Measurements from ENCODE around the gene MBOAT1. TPM values are rescaled to one million over a fixed set of nuclear protein-coding genes. Genes with fewer than 3 reads are reported as not detected.

The MBOAT1 gene
- polyA plus RNA-seq, 1 of the 3 experiments (the other 2 are of a cell fraction), result 3.0 TPM

DNA sequence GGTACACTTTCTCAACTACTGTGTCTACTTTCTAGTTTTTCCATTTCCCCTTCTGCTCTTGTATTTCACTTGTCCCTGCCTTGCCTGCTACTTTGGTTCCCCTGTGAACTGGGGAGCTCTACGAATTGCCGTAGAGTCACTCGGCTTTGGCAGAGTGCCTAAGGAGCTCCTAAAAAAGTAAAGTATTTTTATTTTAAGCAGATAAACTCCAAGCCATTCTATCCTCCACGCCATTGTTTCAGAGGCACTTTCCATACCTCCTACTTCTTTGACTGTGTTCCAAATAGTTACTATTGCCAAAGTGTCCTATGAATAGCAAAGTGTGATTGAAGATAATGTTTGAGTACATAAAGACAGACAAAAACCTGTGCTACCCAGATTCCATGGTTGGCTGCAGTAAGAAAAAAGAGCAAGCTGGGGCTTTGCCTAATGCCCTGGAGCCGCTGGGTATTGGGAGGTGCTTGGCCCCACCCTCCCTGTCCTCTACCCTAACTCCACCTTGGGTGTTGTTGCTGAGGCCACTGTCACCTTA lies 5.1 kb upstream of the MBOAT1 start:
- Histone ChIP-seq H3K9me3 (no peaks in the 10 kb centered on the region), H3K4me2 (no peak overlapping the region)
- TF ChIP-seq NFIC (IDR thresholded peaks at IDR 0.05; ENCODE audit: borderline replicate concordance) (no peak), TCF12 (IDR thresholded peaks at IDR 0.05) (no peak), JUND (IDR thresholded peaks at IDR 0.05) (no peak), EZH2phosphoT487 (IDR thresholded peaks at IDR 0.05; ENCODE audit: borderline replicate concordance, low read depth) (no peak), USF1 (IDR thresholded peaks at IDR 0.05; ENCODE audit: borderline replicate concordance, low read depth) (no peak), MEF2A (IDR thresholded peaks at IDR 0.05; ENCODE audit: borderline replicate concordance, low read depth) (no peak), TEAD4 (IDR thresholded peaks at IDR 0.05; ENCODE audit: borderline replicate concordance, insufficient read depth) (no peak), ELF1 (IDR thresholded peaks at IDR 0.05) (no peak), POLR2AphosphoS5 (IDR thresholded peaks at IDR 0.05; ENCODE audit: low read depth, low read length) (no peak), RXRA (IDR thresholded peaks at IDR 0.05; ENCODE audit: borderline replicate concordance, low read depth) (no peak), TAF1 (IDR thresholded peaks at IDR 0.05; ENCODE audit: borderline replicate concordance, low read depth, low read length) (no peak), PBX3 (IDR thresholded peaks at IDR 0.05) (no peak), EP300 (IDR thresholded peaks at IDR 0.05; ENCODE audit: borderline replicate concordance in 1 of 2, low read depth in 1 of 2, low read length in 1 of 2) (no peak), RAD21 (IDR thresholded peaks at IDR 0.05; ENCODE audit: low read length) (no peak)
- TF ChIP-seq, protein P1, sequence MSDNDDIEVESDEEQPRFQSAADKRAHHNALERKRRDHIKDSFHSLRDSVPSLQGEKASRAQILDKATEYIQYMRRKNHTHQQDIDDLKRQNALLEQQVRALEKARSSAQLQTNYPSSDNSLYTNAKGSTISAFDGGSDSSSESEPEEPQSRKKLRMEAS (IDR thresholded peaks at IDR 0.05; ENCODE audit: low read depth), result no peak
- TF ChIP-seq, protein P2, sequence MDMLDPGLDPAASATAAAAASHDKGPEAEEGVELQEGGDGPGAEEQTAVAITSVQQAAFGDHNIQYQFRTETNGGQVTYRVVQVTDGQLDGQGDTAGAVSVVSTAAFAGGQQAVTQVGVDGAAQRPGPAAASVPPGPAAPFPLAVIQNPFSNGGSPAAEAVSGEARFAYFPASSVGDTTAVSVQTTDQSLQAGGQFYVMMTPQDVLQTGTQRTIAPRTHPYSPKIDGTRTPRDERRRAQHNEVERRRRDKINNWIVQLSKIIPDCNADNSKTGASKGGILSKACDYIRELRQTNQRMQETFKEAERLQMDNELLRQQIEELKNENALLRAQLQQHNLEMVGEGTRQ (IDR thresholded peaks at IDR 0.05; ENCODE audit: borderline replicate concordance, low read depth, low read length), result no peak
- TF ChIP-seq, protein P3, sequence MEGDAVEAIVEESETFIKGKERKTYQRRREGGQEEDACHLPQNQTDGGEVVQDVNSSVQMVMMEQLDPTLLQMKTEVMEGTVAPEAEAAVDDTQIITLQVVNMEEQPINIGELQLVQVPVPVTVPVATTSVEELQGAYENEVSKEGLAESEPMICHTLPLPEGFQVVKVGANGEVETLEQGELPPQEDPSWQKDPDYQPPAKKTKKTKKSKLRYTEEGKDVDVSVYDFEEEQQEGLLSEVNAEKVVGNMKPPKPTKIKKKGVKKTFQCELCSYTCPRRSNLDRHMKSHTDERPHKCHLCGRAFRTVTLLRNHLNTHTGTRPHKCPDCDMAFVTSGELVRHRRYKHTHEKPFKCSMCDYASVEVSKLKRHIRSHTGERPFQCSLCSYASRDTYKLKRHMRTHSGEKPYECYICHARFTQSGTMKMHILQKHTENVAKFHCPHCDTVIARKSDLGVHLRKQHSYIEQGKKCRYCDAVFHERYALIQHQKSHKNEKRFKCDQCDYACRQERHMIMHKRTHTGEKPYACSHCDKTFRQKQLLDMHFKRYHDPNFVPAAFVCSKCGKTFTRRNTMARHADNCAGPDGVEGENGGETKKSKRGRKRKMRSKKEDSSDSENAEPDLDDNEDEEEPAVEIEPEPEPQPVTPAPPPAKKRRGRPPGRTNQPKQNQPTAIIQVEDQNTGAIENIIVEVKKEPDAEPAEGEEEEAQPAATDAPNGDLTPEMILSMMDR (IDR thresholded peaks at IDR 0.05), result no peak

More for the DNA sequence above, 5.1 kb upstream of the MBOAT1 start:
- Histone ChIP-seq H3F3A (replicated peaks; ENCODE audit: insufficient read depth) (no peaks in the 10 kb centered on the region), H2AFZ (ENCODE audit: low read depth) (no peak overlapping the region), H3K9ac (no peak overlapping the region), H3K27me3 (ENCODE audit: insufficient read depth) (no peaks in the 10 kb centered on the region), H3K36me3 (replicated peaks in 1 of 2; ENCODE audit: control insufficient read depth in 1 of 2, insufficient read depth in 2 of 2, low read length in 1 of 2) (no peaks in the 10 kb centered on the region), H4K20me1 (ENCODE audit: insufficient read depth) (no peaks in the 10 kb centered on the region), H3K79me2 (ENCODE audit: insufficient read depth) (no peaks in the 10 kb centered on the region), H3K4me1 (ENCODE audit: control insufficient read depth in 1 of 2, insufficient read depth in 2 of 2, low read depth in 1 of 2, low read length in 1 of 2) (peaks cover 8 to 9% of the 10 kb centered on the region in 2 experiments; a peak in 2 of 4 replicates), H3K9me2 (no peaks in the 10 kb centered on the region), H3K27ac (ENCODE audit: low read depth in 2 of 2, low read length in 1 of 2) (no peak overlapping the region), H3K4me3 (ENCODE audit: low read depth in 2 of 2, low read length in 1 of 2) (no peak overlapping the region)
- 80% methylated on average over 5 of the region's 5 CpGs for WGBS (ENCODE audit: low lambda C conversion rate)
- no peak for DNase-seq
- ChIA-PET CTCF (interaction anchor here (1.2 kb wide), 1 partner anchor 311 kb away, joined by 4 read pairs; no protein-coding TSS in a partner anchor), POLR2A (interaction anchor here (0.7 kb wide), 1 partner anchor 1081 kb away, joined by 3 read pairs; no protein-coding TSS in a partner anchor)

All from SK-N-SH (cell line).